ENCODE results near the gene TSPAN9. TPM values are rescaled to one million over a fixed set of nuclear protein-coding genes. Genes with fewer than 3 reads are reported as not detected.

Gene TSPAN9
- total and polyA plus RNA-seq, 2 donors from 2014 or later, result 62.4 to 81.6 TPM

DNA sequence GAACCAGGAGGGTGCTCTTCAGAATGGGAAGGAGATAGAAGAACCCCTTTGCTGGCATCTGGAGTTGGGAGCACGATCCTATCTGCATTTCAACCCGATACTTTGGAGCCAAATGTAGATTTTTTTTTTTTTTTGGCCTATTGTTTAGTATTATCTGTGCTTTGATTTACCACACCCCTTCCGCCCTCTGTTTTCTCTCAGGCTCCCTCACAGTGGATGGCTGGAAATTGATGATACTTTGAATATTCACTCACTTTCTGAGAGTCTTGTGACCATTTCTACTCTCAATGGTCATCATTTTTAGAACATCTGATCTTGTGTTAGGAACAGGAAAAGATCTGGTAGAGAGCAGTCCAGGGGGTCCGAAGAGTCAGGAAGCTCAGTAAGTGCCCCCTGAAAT, 9.0 kb downstream of the TSPAN9 start:
- Histone ChIP-seq H3K4me3 (ENCODE audit: low read length in 3 of 3) (peak overlapping the region in 2 of 3 donors; percentile 8 to 27), H3K36me3 (ENCODE audit: control insufficient read depth in 2 of 3, insufficient read depth in 3 of 3, low read length in 3 of 3) (peaks cover 0 to 6% (median 0%) of the 10 kb centered on the region in 3 donors), H3K9ac (ENCODE audit: low read length in 3 of 3) (peak overlapping the region in 1 of 3 donors; percentile 21), H3K9me3 (ENCODE audit: control insufficient read depth in 2 of 3, insufficient read depth in 1 of 3, low read length in 3 of 3) (no peaks in the 10 kb centered on the region), H3K27me3 (ENCODE audit: control insufficient read depth, insufficient read depth, low read length) (no peaks in the 10 kb centered on the region), H3K4me1 (ENCODE audit: control insufficient read depth in 2 of 3, insufficient read depth in 2 of 3, low read depth in 1 of 3, low read length in 3 of 3) (peaks cover 0 to 71% (median 61%) of the 10 kb centered on the region in 3 donors), H3K27ac (ENCODE audit: low read depth in 2 of 2, low read length in 2 of 2) (peak overlapping the region; percentile 80 to 85)
- TF ChIP-seq, protein P1, sequence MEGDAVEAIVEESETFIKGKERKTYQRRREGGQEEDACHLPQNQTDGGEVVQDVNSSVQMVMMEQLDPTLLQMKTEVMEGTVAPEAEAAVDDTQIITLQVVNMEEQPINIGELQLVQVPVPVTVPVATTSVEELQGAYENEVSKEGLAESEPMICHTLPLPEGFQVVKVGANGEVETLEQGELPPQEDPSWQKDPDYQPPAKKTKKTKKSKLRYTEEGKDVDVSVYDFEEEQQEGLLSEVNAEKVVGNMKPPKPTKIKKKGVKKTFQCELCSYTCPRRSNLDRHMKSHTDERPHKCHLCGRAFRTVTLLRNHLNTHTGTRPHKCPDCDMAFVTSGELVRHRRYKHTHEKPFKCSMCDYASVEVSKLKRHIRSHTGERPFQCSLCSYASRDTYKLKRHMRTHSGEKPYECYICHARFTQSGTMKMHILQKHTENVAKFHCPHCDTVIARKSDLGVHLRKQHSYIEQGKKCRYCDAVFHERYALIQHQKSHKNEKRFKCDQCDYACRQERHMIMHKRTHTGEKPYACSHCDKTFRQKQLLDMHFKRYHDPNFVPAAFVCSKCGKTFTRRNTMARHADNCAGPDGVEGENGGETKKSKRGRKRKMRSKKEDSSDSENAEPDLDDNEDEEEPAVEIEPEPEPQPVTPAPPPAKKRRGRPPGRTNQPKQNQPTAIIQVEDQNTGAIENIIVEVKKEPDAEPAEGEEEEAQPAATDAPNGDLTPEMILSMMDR (IDR thresholded peaks at IDR 0.05; ENCODE audit: borderline replicate concordance, extremely low read depth, insufficient read depth), result no peak
- DNase-seq (no peak), FAIRE-seq (no peak)
- intact Hi-C loops (cut with DNase I), result no loop called here

DNA sequence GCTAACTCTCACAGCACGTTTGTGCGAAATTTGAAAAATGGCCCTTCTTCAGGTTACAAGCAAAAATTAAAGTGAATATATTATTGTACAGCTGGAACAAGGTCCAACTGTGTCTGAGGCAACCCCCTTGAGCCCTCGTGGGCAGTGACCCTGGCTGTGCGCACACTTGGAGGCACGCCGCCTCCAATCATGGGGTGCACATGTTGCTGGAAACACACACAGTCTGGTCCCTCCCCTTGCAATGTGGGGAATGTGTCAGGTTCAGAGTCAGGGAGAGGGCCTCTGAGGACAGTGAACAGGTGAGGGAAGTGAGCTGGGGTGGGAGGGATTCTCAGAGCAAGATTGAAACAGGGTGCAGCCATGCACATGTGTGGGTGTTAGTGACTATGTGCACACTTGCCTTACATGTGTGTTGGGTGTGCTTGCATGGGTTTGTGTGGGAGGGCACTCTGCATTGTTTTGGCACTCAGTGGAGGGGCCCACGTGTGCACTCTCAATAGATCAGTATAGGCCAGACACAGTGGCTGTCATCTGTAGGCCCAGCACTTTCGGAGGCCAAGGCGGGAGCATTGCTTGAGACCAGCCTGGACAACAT, 9.6 kb downstream of the TSPAN9 start:
- intact Hi-C loops (cut with DNase I), result no loop called here
- Histone ChIP-seq H3K4me1 (ENCODE audit: control insufficient read depth in 2 of 3, insufficient read depth in 2 of 3, low read depth in 1 of 3, low read length in 3 of 3) (peaks cover 2 to 70% (median 65%) of the 10 kb centered on the region in 3 donors), H3K9me3 (ENCODE audit: control insufficient read depth in 2 of 3, insufficient read depth in 1 of 3, low read length in 3 of 3) (no peaks in the 10 kb centered on the region), H3K9ac (ENCODE audit: low read length in 3 of 3) (peak overlapping the region in 1 of 3 donors; percentile 21), H3K27ac (ENCODE audit: low read depth in 2 of 2, low read length in 2 of 2) (peak overlapping the region; percentile 80 to 85), H3K27me3 (ENCODE audit: control insufficient read depth, insufficient read depth, low read length) (no peaks in the 10 kb centered on the region), H3K36me3 (ENCODE audit: control insufficient read depth in 2 of 3, insufficient read depth in 3 of 3, low read length in 3 of 3) (peaks cover 0 to 6% (median 0%) of the 10 kb centered on the region in 3 donors), H3K4me3 (ENCODE audit: low read length in 3 of 3) (peak overlapping the region in 1 of 3 donors; percentile 27)
- no peak for FAIRE-seq
- TF ChIP-seq, protein P1 (IDR thresholded peaks at IDR 0.05; ENCODE audit: borderline replicate concordance, extremely low read depth, insufficient read depth), result no peak
- DNase-seq, result peak in 1 of 5 donors; percentile 54

DNA sequence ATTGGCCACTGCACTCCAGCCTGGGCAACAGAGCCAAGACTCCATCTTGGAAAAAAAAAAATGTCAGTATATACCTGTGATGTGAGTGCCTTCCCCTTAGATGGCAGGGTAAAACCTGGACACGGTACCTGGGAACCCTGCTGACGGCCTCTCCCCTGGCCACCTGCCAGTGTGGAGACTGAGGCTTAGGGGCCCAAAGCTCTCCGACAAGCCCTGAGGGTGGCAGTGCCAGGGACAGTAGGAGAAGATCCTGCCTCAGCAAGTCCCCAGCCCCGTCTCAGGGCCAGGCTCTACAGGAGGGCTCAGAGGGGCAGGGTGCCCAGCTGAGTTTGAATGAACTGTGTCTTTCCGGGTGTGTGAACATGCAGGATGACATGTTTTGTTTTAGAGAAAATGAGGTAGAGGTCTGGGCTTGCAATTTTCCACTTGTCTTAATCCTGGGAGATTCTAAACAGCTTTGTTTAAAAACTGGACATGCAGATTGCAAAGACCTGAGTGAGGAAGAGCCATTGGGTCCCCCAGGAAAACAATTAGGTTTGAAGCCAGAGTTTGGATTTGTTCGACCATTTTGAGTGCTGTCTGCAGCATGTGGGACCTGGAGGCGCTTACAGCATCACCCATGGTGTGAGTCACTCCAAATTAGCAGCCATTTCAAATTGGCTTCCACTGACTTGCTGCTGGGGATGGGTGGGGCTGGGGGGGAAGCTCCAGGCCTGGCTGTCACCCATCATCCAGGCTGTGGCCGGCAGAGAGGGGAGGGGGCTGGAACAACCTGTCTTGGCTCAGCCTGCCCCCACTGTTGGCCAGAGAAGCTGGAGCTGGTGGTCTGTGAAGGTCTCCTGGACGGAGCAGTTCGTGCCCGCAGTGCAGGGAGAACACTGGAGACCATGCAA, 10.8 kb downstream of the TSPAN9 start:
- Histone ChIP-seq H3K9ac (ENCODE audit: low read length in 3 of 3) (no peak overlapping the region), H3K36me3 (ENCODE audit: control insufficient read depth in 2 of 3, insufficient read depth in 3 of 3, low read length in 3 of 3) (peaks cover 0 to 6% (median 3%) of the 10 kb centered on the region in 3 donors), H3K4me3 (ENCODE audit: low read length in 3 of 3) (no peak overlapping the region), H3K27ac (ENCODE audit: low read depth in 2 of 2, low read length in 2 of 2) (peak overlapping the region; percentile 16 to 23), H3K4me1 (ENCODE audit: control insufficient read depth in 2 of 3, insufficient read depth in 2 of 3, low read depth in 1 of 3, low read length in 3 of 3) (peaks cover 4 to 70% (median 66%) of the 10 kb centered on the region in 3 donors), H3K9me3 (ENCODE audit: control insufficient read depth in 2 of 3, insufficient read depth in 1 of 3, low read length in 3 of 3) (no peaks in the 10 kb centered on the region), H3K27me3 (ENCODE audit: control insufficient read depth, insufficient read depth, low read length) (no peaks in the 10 kb centered on the region)
- DNase-seq (no peak), FAIRE-seq (no peak)
- TF ChIP-seq, protein P1 (IDR thresholded peaks at IDR 0.05; ENCODE audit: borderline replicate concordance, extremely low read depth, insufficient read depth), result no peak
- intact Hi-C loops (cut with DNase I), result no loop called here
